Embryonic facial prominence (tissue), 1 donor: ENCODE results near the gene IDI1.
A peak's percentile ranks its signal among the peaks of the same experiment; 100 is the strongest.
"Not testable (repeated sequence)": the region's sequence is repeated elsewhere in the genome, so short reads cannot be mapped to it uniquely, and the experiment has no call there.

ENCODE experiments used
- DNase-seq: peaks from one replicate; pipeline ENCODE4 v3.0.0-alpha.2; 2016; ENCODE audit errors: extremely low spot score

IDI1 gene

GRCh38 chr10:1048732-1049424 is at the start of gene IDI1:
IDI1 (minus strand) TSS chr10:1049119; CDS start chr10:1049003, 116 bp downstream.
- DNase-seq: peak; percentile 97

- no peak for DNase-seq
Measured at GRCh38 chr10:1097436-1097835, 48.5 kb upstream of the IDI1 start.

GRCh38 chr10:1096287-1096889 is 47.5 kb upstream of the IDI1 start:
- DNase-seq: no peak

GRCh38 chr10:1095498-1095897 is 46.6 kb upstream of the IDI1 start:
- no peak for DNase-seq

- no peak for DNase-seq
Measured at GRCh38 chr10:1094112-1095057, 45.5 kb upstream of the IDI1 start.

- no peak for DNase-seq
Measured at GRCh38 chr10:1093696-1094095, 44.8 kb upstream of the IDI1 start.

- DNase-seq: no peak
Measured at GRCh38 chr10:1090696-1091095, 41.8 kb upstream of the IDI1 start.

- DNase-seq: no peak
Measured at GRCh38 chr10:1089017-1089689, 40.2 kb upstream of the IDI1 start.

GRCh38 chr10:1086787-1087186 is 37.9 kb upstream of the IDI1 start:
- DNase-seq: no peak

GRCh38 chr10:1085258-1085657 is 36.3 kb upstream of the IDI1 start:
- no peak for DNase-seq

- no peak for DNase-seq
Measured at GRCh38 chr10:1084011-1084950, 35.4 kb upstream of the IDI1 start.

- DNase-seq: no peak
Measured at GRCh38 chr10:1083581-1083980, 34.7 kb upstream of the IDI1 start.

- DNase-seq: no peak
Measured at GRCh38 chr10:1078668-1079067, 29.7 kb upstream of the IDI1 start.

- no peak for DNase-seq
Measured at GRCh38 chr10:1074748-1075308, 25.9 kb upstream of the IDI1 start.

- no peak for DNase-seq
Measured at GRCh38 chr10:1074052-1074747, 25.3 kb upstream of the IDI1 start.

GRCh38 chr10:1070919-1071318 is 22.0 kb upstream of the IDI1 start:
- no peak for DNase-seq

- DNase-seq: no peak
Measured at GRCh38 chr10:1068380-1069361, 19.8 kb upstream of the IDI1 start.

- DNase-seq: not testable (repeated sequence)
Measured at GRCh38 chr10:1066734-1067133, 17.8 kb upstream of the IDI1 start.

GRCh38 chr10:1064964-1065247 is 16.0 kb upstream of the IDI1 start:
- no peak for DNase-seq
